ENCODE data around the gene C2CD2. TPM values are rescaled to one million over a fixed set of nuclear protein-coding genes. Genes with fewer than 3 reads are reported as not detected.

C2CD2 gene
- total RNA-seq, 1 donor from 2014 or later = 45.0 TPM

DNA sequence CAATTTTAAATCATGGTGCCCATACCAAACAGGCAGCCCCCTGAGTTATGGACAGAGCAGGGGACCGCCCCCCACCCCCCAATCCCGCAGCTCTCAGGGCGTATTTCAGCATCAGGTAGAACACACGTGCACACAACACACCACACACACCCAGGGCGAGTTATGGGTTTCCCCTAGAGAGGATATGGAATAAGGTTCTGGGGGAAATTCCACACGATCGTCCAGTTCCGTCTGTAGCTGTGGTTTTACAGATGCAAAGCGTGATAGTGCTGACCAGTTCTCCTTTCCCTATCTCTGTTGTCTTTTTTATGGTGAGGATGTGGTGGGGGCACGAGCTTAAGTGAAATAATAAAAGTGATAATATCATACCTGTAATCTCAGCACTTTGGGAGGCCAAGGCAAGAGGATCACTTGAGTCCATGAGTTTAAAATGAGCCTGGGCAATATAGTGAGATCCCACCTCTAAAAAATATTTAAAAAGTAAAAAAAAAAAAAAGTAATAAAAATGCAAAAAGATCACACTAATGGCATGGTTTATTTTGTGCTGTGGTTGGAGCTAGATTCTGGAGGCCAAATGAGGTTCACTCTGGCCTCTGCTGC lies 25.1 kb downstream of the C2CD2 start:
- peaks cover 15 to 33% of the 10 kb centered on the region in 2 donors for H3K4me1 ChIP-seq
- H3K27me3 ChIP-seq = no peaks in the 10 kb centered on the region
- intact Hi-C loops (cut with DNase I) = loop anchor here (10.0 kb wide), 1 partner anchor 166 kb away; no protein-coding TSS in a partner anchor
- peak overlapping the region in 1 of 2 donors; percentile 92 for H3K27ac ChIP-seq
- H3K36me3 ChIP-seq = no peaks in the 10 kb centered on the region
- no peak overlapping the region for H3K4me3 ChIP-seq
- DNase-seq (ENCODE audit: low spot score in 2 of 2) = no peak
- TF ChIP-seq, protein P1, sequence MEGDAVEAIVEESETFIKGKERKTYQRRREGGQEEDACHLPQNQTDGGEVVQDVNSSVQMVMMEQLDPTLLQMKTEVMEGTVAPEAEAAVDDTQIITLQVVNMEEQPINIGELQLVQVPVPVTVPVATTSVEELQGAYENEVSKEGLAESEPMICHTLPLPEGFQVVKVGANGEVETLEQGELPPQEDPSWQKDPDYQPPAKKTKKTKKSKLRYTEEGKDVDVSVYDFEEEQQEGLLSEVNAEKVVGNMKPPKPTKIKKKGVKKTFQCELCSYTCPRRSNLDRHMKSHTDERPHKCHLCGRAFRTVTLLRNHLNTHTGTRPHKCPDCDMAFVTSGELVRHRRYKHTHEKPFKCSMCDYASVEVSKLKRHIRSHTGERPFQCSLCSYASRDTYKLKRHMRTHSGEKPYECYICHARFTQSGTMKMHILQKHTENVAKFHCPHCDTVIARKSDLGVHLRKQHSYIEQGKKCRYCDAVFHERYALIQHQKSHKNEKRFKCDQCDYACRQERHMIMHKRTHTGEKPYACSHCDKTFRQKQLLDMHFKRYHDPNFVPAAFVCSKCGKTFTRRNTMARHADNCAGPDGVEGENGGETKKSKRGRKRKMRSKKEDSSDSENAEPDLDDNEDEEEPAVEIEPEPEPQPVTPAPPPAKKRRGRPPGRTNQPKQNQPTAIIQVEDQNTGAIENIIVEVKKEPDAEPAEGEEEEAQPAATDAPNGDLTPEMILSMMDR (IDR thresholded peaks at IDR 0.05) = no peak
- H3K9me3 ChIP-seq = no peaks in the 10 kb centered on the region

DNA sequence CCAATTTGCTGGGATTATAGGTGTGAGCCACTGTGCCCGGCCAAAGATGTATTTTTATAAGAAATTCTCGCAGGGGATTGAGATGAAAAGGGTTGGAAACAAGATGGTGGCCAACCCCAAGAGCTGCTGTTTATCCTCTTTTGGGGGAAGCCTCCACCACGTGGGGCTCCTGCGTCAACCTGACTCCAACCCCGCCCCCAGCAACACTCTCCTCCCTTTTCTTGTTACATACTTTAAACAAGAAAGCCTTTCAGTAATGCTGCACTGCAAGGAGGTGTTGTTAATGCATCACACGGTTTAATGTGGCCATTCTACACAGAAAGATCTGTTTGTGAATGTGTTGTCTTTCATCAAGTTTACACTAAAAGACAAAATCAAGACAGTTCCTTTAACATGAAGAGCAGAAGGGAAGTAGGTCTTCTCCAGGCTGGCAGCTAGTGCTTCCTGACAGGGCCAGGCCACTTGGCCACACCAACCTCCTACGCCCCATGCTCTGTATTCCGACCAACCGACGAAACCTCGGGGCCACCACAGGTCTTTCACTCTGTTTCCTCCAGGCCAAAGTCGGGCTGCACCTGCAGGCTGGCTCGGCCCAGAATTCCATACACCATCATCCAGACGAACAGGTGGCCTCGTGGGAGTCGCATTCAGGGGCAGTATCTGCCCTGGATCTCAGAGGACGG lies 25.9 kb downstream of the C2CD2 start:
- Histone ChIP-seq H3K36me3 (no peaks in the 10 kb centered on the region), H3K4me3 (no peak overlapping the region), H3K27me3 (no peaks in the 10 kb centered on the region), H3K9me3 (no peaks in the 10 kb centered on the region), H3K27ac (peak overlapping the region; percentile 92 to 97), H3K4me1 (peaks cover 12 to 32% of the 10 kb centered on the region in 2 donors)
- intact Hi-C loops (cut with DNase I) = loop anchor here (10.0 kb wide), 1 partner anchor 167 kb away; no protein-coding TSS in a partner anchor
- TF ChIP-seq, protein P1 (IDR thresholded peaks at IDR 0.05) = no peak
- no peak for DNase-seq (ENCODE audit: low spot score in 2 of 2)

DNA sequence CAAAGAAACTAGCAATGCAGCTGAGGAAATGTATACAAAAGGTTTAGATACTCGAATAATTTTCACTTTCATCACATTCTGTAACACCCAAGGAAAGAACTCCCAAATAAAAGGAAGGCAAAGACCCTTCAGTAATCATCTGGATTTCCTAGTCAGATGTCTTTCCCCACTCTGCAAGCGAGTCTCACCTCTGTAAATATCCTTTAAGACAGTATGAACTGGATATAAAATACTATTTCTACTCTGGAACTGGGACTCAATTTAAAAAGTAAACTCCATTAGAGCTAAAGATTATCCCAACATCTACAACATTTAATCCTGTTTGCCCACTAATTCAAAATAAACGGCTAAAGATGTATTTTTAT lies 27.0 kb downstream of the C2CD2 start:
- peaks cover 12 to 35% of the 10 kb centered on the region in 2 donors for H3K4me1 ChIP-seq
- TF ChIP-seq, protein P1 (IDR thresholded peaks at IDR 0.05) = no peak
- no peaks in the 10 kb centered on the region for H3K27me3 ChIP-seq
- no peaks in the 10 kb centered on the region for H3K9me3 ChIP-seq
- no peaks in the 10 kb centered on the region for H3K36me3 ChIP-seq
- intact Hi-C loops (cut with DNase I) = loop anchor here (10.0 kb wide), 1 partner anchor 168 kb away; no protein-coding TSS in a partner anchor
- DNase-seq (ENCODE audit: low spot score in 2 of 2) = no peak
- peak overlapping the region; percentile 92 to 97 for H3K27ac ChIP-seq
- peak overlapping the region; percentile 39 to 58 for H3K4me3 ChIP-seq

DNA sequence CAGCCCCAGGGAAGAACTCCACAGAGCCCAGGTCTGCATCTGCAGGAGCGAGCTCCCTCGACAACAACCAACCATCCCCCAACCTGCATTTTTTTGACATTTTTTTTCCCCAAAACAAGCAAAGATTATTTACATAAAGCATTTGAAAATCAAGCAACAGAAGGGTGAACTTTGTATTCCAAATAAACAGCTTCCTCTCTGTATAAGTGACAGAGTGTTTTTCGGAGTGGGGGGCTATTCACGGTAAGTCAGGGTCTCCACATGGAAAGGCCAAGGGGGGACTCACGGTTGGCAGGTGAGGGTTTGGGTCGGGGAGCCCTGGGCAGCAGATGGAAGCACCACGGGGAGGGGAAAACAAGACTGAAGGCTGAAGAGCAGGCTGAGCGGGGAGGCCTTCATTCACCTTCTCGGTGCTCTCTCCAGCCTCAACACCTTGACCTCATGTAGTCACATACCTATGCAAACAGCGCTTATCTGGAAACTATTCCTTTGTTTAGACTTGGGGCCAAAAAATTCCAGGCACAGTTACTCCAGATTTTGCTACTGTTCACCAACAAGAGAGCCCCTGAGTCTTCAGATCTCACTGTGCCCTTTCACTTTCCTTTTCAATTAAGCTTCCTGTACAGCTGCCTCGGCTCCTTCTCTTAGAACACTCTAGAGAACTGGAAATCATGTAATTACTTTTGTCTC lies 27.6 kb downstream of the C2CD2 start:
- Histone ChIP-seq H3K27me3 (no peaks in the 10 kb centered on the region), H3K36me3 (no peaks in the 10 kb centered on the region), H3K4me1 (peaks cover 12 to 35% of the 10 kb centered on the region in 2 donors), H3K9me3 (no peaks in the 10 kb centered on the region), H3K4me3 (peak overlapping the region; percentile 39 to 58), H3K27ac (peak overlapping the region; percentile 92 to 97)
- TF ChIP-seq, protein P1 (IDR thresholded peaks at IDR 0.05) = no peak
- no peak for DNase-seq (ENCODE audit: low spot score in 2 of 2)
- intact Hi-C loops (cut with DNase I) = loop anchor here (10.0 kb wide), 1 partner anchor 169 kb away; no protein-coding TSS in a partner anchor

DNA sequence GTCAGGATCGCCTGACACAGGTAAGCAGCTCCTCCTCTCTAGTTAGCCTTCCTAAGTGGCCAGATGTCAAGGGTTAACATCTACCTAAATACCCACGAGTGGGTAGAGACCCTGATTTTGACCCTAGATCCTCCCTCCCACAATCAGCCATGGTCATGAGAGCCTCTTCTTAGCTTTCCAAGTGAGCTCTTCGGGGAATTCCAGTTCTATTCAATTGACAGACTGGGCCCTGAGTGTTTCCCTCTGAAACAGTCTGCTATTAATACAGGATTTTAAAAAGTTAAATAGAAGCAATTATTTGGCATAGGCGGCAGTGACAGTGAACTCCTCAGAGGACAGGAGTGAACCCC lies 28.1 kb downstream of the C2CD2 start:
- Histone ChIP-seq H3K9me3 (no peaks in the 10 kb centered on the region), H3K4me1 (peaks cover 12 to 35% of the 10 kb centered on the region in 2 donors), H3K4me3 (peak overlapping the region in 1 of 2 donors; percentile 58), H3K27ac (peak overlapping the region; percentile 92 to 97), H3K27me3 (no peaks in the 10 kb centered on the region), H3K36me3 (no peaks in the 10 kb centered on the region)
- intact Hi-C loops (cut with DNase I) = loop anchor here (2.0 to 10.0 kb wide), 2 partner anchors 27 to 169 kb away; no protein-coding TSS in a partner anchor
- DNase-seq (ENCODE audit: low spot score in 2 of 2) = no peak
- TF ChIP-seq, protein P1 (IDR thresholded peaks at IDR 0.05) = no peak

Data from ascending aorta (tissue), 2 donors.